BJ (cell line): Measurements from ENCODE around the gene LRP2. TPM values are rescaled to one million over a fixed set of nuclear protein-coding genes. Genes with fewer than 3 reads are reported as not detected.
A peak's percentile ranks its signal among the peaks of the same experiment; 100 is the strongest.

ENCODE experiments used
- CTCF ChIA-PET: fragments of 350-600 bp; formaldehyde crosslinking; extraction: SDS; loops from one replicate; lab custom pipeline; 2021; ENCODE audit warnings: antibody characterized with exemption, inconsistent platforms; lab: Yijun Ruan, JAX
- POLR2A ChIA-PET: fragments of 300-600 bp; sonication (Branson Sonifier 250); formaldehyde crosslinking; extraction: SDS; loops from one replicate; lab custom pipeline; 2021; ENCODE audit warnings: antibody characterized with exemption; lab: Charles Lee
- DNase-seq: peaks from one replicate; pipeline ENCODE4 v3.0.0-alpha.2; 2011; ENCODE audit warnings: low read depth
- H3K27me3 ChIP-seq: 2 replicates; pipeline ENCODE4 v1.6.0; 2011; ENCODE audit warnings: low read length; ENCODE audit not compliant: control insufficient read depth, insufficient read depth
- H3K36me3 ChIP-seq: 2 replicates; pipeline ENCODE4 v1.5.1; 2011; ENCODE audit warnings: low read length; ENCODE audit not compliant: control insufficient read depth, insufficient read depth
- H3K4me3 ChIP-seq: 2 replicates; pipeline ENCODE4 v1.5.1; 2011; ENCODE audit warnings: low read depth, mild to moderate bottlenecking, control low read depth, low read length
- CTCF ChIP-seq: IDR thresholded peaks from 2 replicates; pipeline ENCODE4 v1.5.1; 2011; ENCODE audit warnings: low read depth, mild to moderate bottlenecking, control low read depth, inconsistent platforms, low read length, moderate library complexity; ENCODE audit not compliant: insufficient read depth
- polyA plus RNA-seq: library from polyadenylated mRNA; depleted of rRNA; stranded (reverse); fragments of >200 nt; gene quantifications from 2 replicates; pipeline ENCODE4 v1.2.3, GENCODE V29; 2011

LRP2 gene
- polyA plus RNA-seq, 1 experiment: not detected

- ChIA-PET CTCF (interaction anchor here (3.0 to 3.7 kb wide), 2 partner anchors 25 to 32 kb away, joined by 12 to 16 read pairs; no protein-coding TSS in a partner anchor), POLR2A (no interaction called here)
- H3K27me3 ChIP-seq: no peaks in the 10 kb centered on the region
- TF ChIP-seq CTCF: no peak
- no peaks in the 10 kb centered on the region for H3K36me3 ChIP-seq
- H3K4me3 ChIP-seq: no peak overlapping the region
- no peak for DNase-seq
Observed at GRCh38 chr2:169106563-169107545, 255.5 kb downstream of the LRP2 start.

GRCh38 chr2:169106134-169106533 lies 256.2 kb downstream of the LRP2 start:
- CTCF ChIA-PET: interaction anchor here (3.7 kb wide), 1 partner anchor 26 kb away, joined by 12 read pairs; no protein-coding TSS in a partner anchor

GRCh38 chr2:169105476-169105875 lies 256.9 kb downstream of the LRP2 start:
- H3K36me3 ChIP-seq: no peaks in the 10 kb centered on the region
- DNase-seq: no peak
- H3K27me3 ChIP-seq: no peaks in the 10 kb centered on the region
- TF ChIP-seq CTCF: no peak
- POLR2A ChIA-PET: no interaction called here
- CTCF ChIA-PET: interaction anchor here (3.7 kb wide), 1 partner anchor 27 kb away, joined by 12 read pairs; no protein-coding TSS in a partner anchor
- no peak overlapping the region for H3K4me3 ChIP-seq

More at GRCh38 chr2:169106134-169106533, 256.2 kb downstream of the LRP2 start:
- Histone ChIP-seq H3K27me3 (no peaks in the 10 kb centered on the region), H3K4me3 (no peak overlapping the region), H3K36me3 (no peaks in the 10 kb centered on the region)
- TF ChIP-seq CTCF: no peak
- POLR2A ChIA-PET: no interaction called here
- no peak for DNase-seq

GRCh38 chr2:169104848-169105247 lies 257.5 kb downstream of the LRP2 start:
- H3K36me3 ChIP-seq: no peaks in the 10 kb centered on the region
- no peaks in the 10 kb centered on the region for H3K27me3 ChIP-seq
- no peak for DNase-seq
- ChIA-PET POLR2A (no interaction called here), CTCF (no interaction called here)
- H3K4me3 ChIP-seq: no peak overlapping the region
- no peak for TF ChIP-seq CTCF

- DNase-seq: peak; percentile 64
- Histone ChIP-seq H3K4me3 (no peak overlapping the region), H3K36me3 (no peaks in the 10 kb centered on the region), H3K27me3 (0 out of 2 replicates have a peak, but pooled peaks cover 1% of the 10 kb centered on the region)
- ChIA-PET CTCF (interaction anchor here (0.9 to 6.1 kb wide), 2 partner anchors 15 to 37 kb away, joined by 3 to 43 read pairs; no protein-coding TSS in a partner anchor), POLR2A (no interaction called here)
- TF ChIP-seq CTCF: no peak
Observed at GRCh38 chr2:169095621-169096105, 266.7 kb downstream of the LRP2 start.
